SK-N-MC (cell line): ENCODE data around the gene NPSR1.

Experiments used
- EZH2 ChIP-seq: fragments of 200-600 bp; sonication (generic); IDR thresholded peaks from one replicate; pipeline ENCODE4 v1.6.1; 2017; ENCODE audit warnings: antibody characterized with exemption
- FOXP2 ChIP-seq: optimal IDR thresholded peaks from 2 replicates; pipeline ENCODE3; 2011; ENCODE audit warnings: mild to moderate bottlenecking, moderate library complexity; ENCODE audit not compliant: insufficient read depth; ENCODE audit errors: extremely low read length, control extremely low read depth
- POLR2AphosphoS5 ChIP-seq: IDR thresholded peaks from 2 replicates; pipeline ENCODE4 v1.6.1; 2012; ENCODE audit warnings: mild to moderate bottlenecking, low read depth, low read length, borderline replicate concordance

DNA sequence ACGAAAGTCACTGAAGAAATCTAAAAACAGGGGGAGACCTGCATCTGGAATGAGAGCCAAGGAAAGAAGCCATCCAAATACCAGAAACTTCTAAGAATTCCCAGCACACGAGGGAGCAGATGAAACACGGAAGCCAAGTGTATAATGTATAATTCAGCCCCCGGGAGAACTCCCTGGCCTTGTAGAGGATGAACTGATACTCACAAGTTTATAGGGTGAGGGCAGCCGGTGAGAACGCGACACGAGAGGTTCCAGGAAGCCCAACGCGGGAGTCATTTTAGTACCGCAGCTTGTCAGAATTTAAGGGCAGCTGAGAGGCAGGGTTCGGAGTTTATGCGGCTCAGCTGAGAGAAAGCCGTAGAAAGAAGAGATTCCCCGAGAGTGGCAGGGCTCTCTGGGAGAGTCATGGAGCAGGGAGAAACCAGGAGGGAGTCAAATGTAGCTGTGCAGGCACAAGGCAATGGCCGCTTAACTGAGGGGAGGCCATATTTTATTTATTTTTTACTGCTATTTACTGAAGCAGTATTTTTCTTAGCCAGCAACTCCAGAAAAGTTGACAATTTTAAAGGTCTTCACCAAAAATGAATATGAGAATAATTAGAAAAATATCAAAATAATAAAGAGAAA, 164.0 kb downstream of the NPSR1 start:
- no peak for TF ChIP-seq EZH2
- no peak for TF ChIP-seq POLR2AphosphoS5
- TF ChIP-seq FOXP2: no peak
